ENCODE measurements around the gene MEF2C.

DNA sequence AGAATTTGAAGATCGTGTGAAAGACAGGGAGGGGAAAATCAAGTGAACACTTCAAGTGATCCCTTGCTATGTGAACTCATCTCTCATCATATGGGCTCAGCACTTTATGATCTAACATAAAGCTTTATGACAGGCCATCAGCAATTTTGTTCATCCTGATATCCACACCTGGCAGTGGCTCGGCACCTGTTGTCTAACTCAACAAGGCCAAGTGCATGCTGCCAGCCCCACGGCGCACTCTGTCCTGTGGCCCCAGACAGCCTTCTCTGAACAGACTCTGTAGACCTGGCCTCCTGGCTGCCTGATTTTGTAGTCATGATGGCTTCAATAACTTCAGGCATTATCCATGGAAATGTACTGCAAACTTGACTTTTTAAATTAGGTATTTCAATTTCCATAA, 106.3 kb downstream of the MEF2C start:
- TF ChIP-seq, protein P1, sequence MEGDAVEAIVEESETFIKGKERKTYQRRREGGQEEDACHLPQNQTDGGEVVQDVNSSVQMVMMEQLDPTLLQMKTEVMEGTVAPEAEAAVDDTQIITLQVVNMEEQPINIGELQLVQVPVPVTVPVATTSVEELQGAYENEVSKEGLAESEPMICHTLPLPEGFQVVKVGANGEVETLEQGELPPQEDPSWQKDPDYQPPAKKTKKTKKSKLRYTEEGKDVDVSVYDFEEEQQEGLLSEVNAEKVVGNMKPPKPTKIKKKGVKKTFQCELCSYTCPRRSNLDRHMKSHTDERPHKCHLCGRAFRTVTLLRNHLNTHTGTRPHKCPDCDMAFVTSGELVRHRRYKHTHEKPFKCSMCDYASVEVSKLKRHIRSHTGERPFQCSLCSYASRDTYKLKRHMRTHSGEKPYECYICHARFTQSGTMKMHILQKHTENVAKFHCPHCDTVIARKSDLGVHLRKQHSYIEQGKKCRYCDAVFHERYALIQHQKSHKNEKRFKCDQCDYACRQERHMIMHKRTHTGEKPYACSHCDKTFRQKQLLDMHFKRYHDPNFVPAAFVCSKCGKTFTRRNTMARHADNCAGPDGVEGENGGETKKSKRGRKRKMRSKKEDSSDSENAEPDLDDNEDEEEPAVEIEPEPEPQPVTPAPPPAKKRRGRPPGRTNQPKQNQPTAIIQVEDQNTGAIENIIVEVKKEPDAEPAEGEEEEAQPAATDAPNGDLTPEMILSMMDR (IDR thresholded peaks at IDR 0.05; ENCODE audit: low read length), result no peak
- TF ChIP-seq EZH2 (IDR thresholded peaks at IDR 0.05; ENCODE audit: borderline replicate concordance, low read length), result no peak
